ENCODE results near the gene SYTL2. TPM values are rescaled to one million over a fixed set of nuclear protein-coding genes. Genes with fewer than 3 reads are reported as not detected.

SYTL2 gene
- total and polyA plus RNA-seq, 12 donors = 8.2 to 134 (median 19.4) TPM

DNA sequence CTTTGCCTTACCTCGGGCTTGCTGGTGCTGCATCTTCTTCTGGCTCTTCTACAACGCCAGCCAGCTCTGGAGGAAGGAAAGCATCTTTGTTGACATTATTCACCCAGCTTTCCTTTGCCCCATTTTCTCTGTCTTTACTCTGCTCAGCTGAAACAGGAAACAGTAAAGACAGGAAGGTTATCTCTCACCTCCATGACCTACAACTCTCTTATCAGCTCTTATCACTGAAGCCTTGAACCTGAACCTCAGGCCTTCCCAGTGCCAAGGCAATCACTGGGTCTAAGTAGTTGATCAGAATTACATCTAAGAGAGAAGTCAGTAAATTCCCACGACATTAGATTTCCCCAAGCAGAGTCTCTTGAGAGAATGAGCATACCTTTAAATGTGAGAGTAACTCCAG, 65.3 kb downstream of the SYTL2 start:
- DNase-seq = no peak
- TF ChIP-seq, protein P1, sequence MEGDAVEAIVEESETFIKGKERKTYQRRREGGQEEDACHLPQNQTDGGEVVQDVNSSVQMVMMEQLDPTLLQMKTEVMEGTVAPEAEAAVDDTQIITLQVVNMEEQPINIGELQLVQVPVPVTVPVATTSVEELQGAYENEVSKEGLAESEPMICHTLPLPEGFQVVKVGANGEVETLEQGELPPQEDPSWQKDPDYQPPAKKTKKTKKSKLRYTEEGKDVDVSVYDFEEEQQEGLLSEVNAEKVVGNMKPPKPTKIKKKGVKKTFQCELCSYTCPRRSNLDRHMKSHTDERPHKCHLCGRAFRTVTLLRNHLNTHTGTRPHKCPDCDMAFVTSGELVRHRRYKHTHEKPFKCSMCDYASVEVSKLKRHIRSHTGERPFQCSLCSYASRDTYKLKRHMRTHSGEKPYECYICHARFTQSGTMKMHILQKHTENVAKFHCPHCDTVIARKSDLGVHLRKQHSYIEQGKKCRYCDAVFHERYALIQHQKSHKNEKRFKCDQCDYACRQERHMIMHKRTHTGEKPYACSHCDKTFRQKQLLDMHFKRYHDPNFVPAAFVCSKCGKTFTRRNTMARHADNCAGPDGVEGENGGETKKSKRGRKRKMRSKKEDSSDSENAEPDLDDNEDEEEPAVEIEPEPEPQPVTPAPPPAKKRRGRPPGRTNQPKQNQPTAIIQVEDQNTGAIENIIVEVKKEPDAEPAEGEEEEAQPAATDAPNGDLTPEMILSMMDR (IDR thresholded peaks at IDR 0.05) = no peak
- no peak for TF ChIP-seq POLR2A (IDR thresholded peaks at IDR 0.05)
- intact Hi-C loops (cut with DNase I) = no loop called here
- Histone ChIP-seq H3K27ac (no peak overlapping the region), H3K36me3 (replicated peaks in 1 of 2) (no peaks in the 10 kb centered on the region), H3K4me3 (no peak overlapping the region), H3K9me3 (replicated peaks in 1 of 3) (no peaks in the 10 kb centered on the region), H3K4me1 (replicated peaks in 1 of 2) (peaks cover 0 to 9% of the 10 kb centered on the region in 2 donors), H3K27me3 (no peaks in the 10 kb centered on the region)
- 25 to 46% (median 31%) methylated on average over 3 of the region's 3 CpGs for WGBS, 4 donors

DNA sequence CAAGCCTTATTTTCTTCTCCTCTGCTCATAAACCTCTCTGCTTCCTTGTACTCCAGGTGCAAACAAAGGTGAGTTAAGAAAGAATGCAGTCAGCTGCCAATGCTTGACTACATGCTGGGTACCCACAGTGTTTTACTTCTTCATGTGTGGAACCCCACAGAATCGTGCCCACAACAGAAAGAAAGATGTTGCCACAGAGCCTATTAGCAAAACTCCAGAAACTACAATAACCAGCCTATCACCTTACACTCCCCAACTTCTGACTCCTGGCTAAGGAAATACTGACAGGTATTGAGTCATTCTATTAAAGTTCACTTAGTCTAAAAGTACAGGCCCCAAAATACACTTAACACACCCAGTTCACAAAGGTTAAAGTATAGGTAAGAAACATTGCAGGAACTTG, 68.1 kb downstream of the SYTL2 start:
- Histone ChIP-seq H3K9me3 (replicated peaks in 1 of 3) (no peaks in the 10 kb centered on the region), H3K4me3 (no peak overlapping the region), H3K4me1 (replicated peaks in 1 of 2) (peaks cover 0 to 9% of the 10 kb centered on the region in 2 donors), H3K27ac (no peak overlapping the region), H3K27me3 (no peaks in the 10 kb centered on the region), H3K36me3 (replicated peaks in 1 of 2) (no peaks in the 10 kb centered on the region)
- 70 to 100% (median 91%) methylated on average over 1 of the region's 1 CpG for WGBS, 4 donors
- TF ChIP-seq, protein P1 (IDR thresholded peaks at IDR 0.05) = no peak
- TF ChIP-seq POLR2A (IDR thresholded peaks at IDR 0.05) = no peak
- intact Hi-C loops (cut with DNase I) = no loop called here
- DNase-seq = no peak

DNA sequence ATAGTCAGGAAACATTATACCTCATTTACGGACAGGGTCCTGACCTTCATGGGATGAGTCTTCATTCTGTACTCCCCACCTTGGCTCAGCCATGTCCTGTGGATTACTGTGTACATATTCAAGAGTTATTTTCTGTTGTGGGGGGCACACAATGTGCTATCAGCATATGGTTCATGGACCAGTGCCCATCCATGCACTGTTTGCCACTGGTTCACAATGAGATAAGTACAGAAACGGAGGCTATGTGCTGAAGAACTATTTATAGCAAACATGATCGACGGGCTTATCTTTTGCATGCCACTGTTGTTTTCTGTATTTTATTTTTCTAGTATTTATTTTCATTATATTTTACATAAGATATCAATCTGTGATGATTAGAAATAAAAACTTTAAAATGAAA, 68.6 kb downstream of the SYTL2 start:
- no peak overlapping the region for H3K27ac ChIP-seq
- H3K9me3 ChIP-seq (replicated peaks in 1 of 3) = no peaks in the 10 kb centered on the region
- H3K4me3 ChIP-seq = no peak overlapping the region
- peaks cover 0 to 9% of the 10 kb centered on the region in 2 donors for H3K4me1 ChIP-seq (replicated peaks in 1 of 2)
- H3K27me3 ChIP-seq = no peaks in the 10 kb centered on the region
- TF ChIP-seq POLR2A (IDR thresholded peaks at IDR 0.05) = no peak
- intact Hi-C loops (cut with DNase I) = no loop called here
- DNase-seq = no peak
- H3K36me3 ChIP-seq (replicated peaks in 1 of 2) = no peaks in the 10 kb centered on the region
- WGBS, 4 donors = 68 to 74% (median 71%) methylated on average over 4 of the region's 4 CpGs

DNA sequence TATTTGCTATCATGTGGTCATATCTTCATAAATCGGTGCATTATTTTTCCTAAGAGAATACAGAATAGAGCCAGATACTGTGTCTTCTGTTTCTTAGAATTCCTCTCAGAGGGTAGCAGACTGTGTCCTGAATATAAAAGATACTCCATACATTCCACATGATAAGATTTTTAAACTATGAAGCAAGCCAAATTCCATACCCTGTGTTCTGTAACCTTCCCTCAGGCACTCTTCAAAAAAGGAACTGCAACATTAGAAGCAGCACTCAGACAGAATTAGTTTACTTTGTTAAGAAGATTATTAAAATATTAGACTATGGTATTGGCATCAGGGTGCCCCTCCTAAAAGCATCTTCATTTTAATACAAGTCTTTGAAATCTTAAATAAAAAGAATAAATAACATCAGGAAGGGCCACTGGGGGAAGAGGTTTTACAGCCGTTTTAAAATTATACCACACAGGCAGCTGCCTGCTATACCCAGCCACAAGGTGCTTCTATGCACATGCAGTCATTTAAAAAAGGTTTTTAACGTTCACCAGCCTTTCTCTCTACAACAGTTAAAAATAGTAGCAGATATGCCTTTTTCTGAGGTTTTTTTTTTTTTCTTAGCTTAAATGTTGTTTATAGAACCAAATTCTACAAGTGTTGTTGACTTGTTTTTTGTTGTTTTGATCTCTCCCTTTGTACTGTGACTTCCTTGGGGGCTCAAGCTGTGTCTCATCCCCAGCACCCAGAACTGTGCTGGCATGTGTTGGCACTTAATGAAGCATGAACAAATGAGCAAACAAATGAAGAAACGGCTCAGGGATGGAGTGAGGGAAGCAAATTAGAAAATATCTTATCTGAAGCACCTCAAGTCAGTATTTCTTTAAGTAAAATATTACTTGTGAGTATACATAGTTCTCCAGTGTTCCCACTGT, 70.2 kb downstream of the SYTL2 start:
- intact Hi-C loops (cut with DNase I) = no loop called here
- Histone ChIP-seq H3K4me1 (replicated peaks in 1 of 2) (peaks cover 0 to 13% of the 10 kb centered on the region in 2 donors), H3K27ac (no peak overlapping the region), H3K9me3 (replicated peaks in 1 of 3) (no peaks in the 10 kb centered on the region), H3K36me3 (replicated peaks in 1 of 2) (no peaks in the 10 kb centered on the region), H3K4me3 (no peak overlapping the region), H3K27me3 (no peaks in the 10 kb centered on the region)
- DNase-seq = no peak
- TF ChIP-seq, protein P1 (IDR thresholded peaks at IDR 0.05) = no peak
- no peak for TF ChIP-seq POLR2A (IDR thresholded peaks at IDR 0.05)
- WGBS, 4 donors = 58 to 65% (median 61%) methylated on average over 4 of the region's 4 CpGs

All from adrenal gland (tissue), 12 donors.